CD4-positive, alpha-beta T cell treated with Interleukin-17A for 1 hour (primary cell): ENCODE measurements around the gene VWA2.
"Not testable (repeated sequence)": the region's sequence is repeated elsewhere in the genome, so short reads cannot be mapped to it uniquely, and the experiment has no call there.

ENCODE experiments used
- DNase-seq: peaks from one replicate; pipeline ENCODE4 v3.0.0-alpha.2; 2020

VWA2 gene

DNA sequence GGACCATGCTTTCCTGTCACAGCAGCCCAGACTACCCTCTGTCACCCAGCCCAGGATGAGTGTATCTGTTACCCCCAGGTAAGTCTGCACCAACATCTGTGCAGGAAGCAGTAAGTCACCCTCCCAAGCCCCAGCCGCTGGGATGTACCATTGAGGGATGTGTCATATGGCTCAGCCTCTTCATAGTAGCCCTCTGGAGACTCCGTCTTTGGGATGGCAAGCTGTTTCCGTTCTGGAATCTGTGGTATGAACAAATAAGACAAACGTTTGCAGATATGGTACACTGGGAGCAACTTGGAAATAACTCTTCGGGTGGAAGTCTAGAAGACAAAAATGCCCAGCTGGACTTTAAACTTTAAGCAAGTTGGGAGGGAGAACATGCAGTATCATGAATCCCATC, 84.0 kb downstream of the VWA2 start:
- DNase-seq = no peak

DNA sequence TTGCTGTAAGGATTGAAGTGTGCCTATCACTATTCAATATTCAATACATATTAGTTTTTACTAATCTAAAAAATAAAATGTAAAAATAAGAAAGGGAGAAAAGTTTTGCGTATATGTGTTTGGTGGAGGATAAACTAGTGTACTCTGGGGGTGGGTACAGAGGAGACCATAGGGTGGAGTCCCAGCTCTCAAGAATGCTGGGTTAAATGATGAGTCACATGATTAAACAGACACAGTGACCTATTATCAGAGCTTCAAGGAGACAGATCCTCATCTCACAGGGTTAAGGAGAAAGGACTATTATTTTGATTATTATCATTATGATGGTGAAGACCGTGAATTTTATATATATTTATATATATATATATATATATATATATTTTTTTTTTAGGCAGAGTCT, 87.7 kb downstream of the VWA2 start:
- no peak for DNase-seq

DNA sequence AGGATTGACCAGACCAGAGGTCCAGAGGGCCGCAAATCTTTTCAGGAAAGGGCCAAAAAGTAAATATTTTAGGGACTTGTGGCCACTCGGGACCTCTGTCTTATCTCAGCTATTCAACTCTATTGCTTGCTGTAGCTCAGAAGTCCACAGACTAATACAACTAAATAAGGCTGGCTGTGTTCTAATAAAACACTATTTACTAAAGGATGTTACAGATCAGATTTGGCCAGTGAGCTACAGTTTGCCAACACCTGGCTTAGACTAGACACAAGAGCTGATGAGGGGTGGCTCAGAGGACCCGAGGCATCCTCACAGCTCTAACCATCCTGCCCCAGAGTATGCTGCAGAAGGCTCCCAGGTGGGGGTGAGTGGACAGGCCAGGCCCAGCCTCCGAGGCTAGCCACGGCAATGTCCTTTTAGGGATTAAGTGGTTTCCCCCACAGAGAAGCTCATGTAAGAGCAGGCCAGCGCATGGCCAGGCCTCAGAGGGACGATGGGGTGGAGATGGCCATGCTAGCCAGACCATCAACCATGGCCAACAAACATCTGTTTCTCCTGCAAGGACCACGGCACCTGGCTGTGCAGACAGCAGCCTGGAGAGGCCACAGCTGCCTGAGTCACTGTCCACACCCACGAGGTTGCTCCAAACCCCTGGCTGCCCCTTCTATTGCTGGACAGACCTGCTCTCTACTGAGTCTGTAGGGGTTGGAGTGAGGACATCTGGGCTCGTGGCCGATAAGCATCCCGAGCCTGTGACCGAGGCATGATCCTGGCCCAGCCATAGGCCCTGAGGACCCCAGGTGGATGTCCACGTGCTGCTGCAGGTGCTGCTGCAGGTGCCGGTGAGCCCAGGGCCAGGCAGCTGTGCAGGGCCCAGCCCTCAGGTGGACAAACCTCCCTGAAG, 88.7 kb downstream of the VWA2 start:
- no peak for DNase-seq

DNA sequence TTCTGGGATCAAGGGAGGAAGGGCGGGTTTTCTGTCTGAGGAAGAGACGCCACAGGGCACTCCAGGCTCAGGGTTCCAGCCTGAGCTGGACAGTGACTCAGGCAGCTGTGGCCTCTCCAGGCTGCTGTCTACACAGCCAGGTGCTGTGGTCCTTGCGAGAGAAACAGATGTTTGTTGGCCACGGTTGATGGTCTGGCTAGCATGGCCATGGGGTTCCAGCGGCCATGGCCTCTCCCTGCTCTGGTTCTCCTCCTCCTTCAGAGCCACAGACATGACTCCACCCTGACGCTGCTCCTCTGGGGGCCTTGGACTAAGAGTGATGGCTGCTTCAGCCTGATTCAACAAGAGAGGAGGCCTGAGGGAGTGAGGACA, 89.4 kb downstream of the VWA2 start:
- DNase-seq = no peak

DNA sequence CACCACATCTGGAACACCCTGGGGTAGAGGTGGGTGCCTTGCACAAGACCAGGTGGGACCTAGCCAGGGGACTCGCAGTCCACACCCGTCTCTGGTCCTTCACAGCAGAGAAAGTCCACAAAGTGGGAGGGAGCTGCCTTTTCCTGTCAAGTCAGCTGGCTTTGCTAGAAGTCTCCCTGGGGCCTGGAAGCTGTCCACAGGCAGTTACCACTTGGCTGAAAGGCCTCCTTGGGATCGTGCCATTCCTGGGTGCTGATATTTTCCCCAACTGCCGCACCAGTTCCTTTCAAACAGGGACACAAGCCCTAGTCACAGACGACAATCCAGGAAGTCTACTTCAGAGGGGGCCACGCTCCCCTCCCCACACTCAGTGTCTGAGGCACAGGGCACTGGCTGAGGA, 89.8 kb downstream of the VWA2 start:
- no peak for DNase-seq

DNA sequence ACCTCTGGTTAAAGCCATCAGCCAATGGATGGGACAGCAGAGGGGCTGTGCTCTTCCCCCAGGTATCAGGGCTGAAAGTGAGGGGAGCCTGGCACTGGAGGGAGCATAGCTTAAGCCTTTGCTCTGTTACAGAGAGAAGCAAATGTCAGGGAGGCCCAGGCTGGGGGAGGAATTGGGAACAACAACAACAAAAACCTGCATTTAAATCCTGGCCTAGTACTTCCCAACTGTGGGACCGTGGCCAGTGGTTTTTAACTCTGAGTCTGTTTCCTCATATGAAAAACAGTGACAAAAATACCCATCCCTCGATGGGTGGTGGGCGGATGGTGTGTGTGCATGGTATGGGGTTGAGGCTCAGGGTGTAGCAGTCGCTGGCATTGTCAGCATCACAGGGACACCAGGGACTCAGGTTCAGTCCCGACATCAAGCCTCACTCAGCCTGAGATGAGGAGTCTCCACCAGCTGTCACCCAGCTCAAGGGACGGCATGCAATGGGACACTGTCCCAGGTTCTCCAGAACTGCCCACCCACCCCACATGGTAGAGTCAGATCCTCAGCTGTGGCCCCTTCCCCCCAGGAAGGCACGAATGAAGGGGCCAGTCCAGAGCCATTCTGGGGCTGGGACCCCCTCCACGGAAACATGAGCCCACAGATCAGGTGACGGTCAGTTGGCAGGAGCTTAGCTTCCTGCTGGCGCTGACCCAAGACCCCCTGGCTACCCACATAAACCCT, 90.7 kb downstream of the VWA2 start:
- DNase-seq = no peak

DNA sequence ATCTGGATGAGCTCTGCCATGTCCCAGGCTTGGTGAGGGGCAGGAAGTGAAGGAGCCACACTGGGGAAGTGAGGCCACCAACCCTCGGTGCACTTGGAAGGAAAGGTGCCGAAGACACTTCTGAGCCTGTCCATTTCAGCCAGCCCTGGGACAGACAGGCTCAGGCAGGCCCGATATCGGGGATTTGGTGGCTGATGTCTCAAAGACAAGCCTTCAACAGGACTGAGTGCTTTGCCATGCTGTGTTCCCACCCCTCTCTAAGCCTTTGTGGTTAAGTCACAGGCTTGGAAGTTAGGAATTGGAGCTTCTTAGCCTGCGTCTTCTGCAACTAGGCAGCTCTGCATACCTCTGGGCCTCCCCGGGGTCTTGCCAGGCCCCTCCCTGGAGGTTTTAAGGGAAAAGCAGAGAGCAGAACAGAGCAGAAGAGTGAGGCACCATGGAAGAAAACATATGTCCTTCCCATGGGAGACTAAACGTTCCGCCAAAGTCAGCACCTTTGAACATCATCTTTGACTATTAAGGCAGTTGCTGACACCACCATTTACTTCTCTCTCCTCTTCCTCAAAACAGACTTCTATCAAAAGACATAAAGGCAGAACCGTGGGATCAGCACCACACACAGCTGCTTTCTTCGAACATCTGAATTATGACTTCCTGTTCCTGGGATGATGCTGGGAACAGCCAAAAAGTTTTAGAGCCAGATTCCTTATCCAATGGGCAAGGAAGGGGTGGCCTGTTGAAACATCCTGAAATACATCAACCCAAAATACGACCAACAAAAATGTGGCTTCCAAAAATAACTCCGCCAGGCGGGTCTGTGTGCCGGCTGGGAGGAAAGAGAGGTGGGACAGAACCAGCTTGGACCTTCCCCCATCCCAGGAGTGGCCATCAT, 93.5 kb downstream of the VWA2 start:
- no peak for DNase-seq

DNA sequence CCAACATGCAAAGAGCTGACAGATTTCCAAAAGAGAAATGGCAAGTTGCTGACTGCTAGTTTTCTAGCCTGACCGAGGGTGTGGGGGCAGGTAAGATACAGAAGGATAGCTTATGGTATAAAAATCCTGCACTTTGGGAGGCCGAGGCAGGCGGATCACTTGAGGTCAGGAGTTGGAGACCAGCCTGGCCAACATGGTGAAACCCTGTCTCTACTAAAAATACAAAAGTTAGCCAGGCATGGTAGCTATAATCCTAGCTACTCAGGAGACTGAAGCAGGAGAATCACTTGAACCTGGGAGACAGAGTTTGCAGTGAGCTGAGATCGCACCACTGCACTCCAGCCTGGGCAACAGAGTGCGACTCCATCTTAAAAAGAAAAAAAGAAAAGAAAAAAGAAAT, 94.4 kb downstream of the VWA2 start:
- DNase-seq = not testable (repeated sequence)

DNA sequence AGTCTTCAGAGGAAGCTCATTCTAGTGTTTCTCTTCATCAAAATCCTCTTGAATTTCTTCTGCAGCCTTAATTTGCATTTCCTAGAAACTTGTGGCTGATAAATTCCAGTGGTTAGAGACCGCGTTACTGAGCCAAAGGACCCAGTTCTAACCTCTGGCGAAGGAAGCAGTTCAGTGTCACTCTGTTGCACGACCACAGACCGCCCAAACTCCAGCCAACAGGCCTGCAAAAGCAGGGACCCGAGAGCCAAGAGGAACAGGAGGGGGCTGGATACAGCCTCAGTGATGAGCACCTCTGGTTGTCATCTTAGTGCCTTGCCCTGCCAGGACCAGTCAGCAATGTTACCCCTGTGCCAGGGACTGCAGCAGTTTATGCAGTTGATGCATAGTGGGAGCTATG, 95.2 kb downstream of the VWA2 start:
- no peak for DNase-seq

DNA sequence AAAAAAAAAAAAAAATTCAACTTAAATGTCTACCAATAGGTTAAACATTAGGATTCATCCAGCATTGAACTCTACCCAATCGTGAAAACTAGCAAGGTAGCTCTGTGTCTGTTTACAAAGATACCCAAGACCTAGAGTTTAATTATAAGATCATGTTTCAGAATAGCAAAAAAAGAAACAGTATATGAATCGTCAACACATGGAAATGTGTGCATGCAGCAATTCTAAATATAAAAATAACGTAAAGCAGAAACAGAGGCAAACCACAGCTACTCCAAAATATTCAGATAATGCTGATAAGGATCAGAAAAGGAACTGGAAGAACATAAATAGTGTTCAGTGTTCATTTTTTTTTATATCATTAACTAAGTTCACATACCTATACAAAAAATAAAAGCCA, 96.6 kb downstream of the VWA2 start:
- DNase-seq = no peak

DNA sequence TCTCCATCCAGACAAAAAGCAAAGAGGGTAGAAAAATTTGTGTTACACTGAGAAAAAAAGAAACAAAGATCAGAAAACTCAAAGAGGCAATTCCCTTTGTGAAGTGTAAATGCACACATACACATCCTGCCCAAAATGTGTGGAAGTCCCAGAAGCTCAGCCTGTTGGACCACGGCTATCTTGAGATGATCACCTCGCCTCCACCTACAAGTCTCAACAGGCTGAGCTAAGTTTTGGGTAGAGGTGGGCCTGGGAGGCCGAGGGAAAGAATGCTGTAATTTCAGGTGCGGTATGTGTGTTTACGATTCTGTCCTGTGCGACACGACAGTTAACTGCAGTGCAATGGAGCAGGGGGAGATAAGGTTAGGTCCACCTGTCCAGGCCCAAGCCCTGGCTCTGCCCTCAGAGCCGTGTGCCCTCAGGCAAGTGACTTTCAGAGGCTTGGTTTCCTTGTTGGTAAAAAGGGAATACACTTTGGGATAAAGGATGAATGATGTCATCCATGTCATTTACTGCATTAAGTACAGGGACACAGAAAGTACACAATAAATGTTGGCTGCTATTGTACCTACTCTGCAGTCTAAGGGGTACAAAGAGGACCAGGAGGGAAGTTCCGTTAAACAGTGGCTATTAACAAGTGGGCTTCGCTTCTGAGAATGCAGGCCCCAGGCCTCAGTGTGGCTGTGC, 97.9 kb downstream of the VWA2 start:
- DNase-seq = no peak

DNA sequence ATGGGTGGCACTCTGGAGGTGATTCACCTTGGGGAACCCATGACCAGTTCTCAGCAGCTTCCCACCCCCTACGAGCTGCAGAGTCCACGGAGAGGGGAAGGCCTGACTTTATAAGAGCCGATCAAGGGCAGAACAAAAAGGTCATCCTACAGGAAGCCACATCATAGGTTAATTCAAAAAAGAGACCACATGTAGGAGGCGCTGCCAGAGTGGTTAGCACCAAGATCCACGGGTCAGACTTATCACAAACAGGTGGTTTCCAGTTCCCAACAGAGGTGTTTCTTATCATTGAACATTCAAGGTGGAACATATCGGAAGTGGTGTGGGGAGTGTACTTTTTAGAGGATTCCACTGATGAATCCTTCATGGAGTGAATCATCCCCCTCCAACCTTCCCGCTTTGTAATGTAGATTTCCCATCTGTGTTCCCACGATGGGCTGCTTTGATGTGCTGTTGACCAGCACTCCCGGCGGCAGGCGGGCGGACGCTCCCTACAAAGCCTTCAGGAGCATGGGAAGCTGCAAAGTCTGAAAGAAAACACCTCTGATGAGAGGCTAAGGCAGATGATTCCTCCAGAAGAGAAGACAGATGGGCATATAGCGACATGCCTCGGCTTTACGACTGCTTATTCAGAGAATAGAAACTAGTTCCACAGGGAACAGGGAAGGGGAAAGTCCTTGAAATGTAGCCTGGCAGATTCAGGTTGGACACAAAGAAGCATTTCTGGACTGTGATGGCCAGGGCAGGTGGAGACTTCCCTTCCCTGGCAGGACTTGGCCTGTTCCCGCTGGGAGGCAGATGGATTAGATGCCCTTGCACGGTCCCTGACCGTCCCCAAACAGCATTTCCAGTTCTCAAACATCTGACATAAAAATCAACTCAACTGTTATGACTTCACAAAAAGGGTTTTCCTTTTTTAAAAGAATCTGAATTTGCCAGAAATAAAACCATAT, 98.7 kb downstream of the VWA2 start:
- DNase-seq = no peak

DNA sequence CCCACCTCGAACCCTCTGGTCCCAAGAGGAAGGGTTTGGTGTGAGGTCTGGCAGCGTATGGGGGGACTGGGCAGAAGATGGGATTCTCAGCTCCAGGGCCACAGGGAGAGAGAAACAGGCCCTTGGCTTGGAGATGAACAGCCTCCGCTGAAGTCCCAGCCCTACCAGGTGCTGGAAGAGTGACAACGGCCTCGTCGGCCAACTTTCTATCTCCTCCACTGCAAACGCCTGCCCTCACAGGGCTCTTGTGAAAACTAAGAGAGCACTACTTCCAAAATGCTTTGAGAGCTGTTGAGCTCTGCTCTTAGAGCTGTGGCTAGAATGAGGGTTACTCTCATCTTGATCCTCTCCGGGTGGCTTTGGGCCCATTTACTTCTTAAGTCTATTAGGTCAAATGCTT, 101.8 kb downstream of the VWA2 start:
- DNase-seq = no peak
